Measurements from ENCODE around the gene CDCA4. TPM values are rescaled to one million over a fixed set of nuclear protein-coding genes. Genes with fewer than 3 reads are reported as not detected.
A peak's percentile ranks its signal among the peaks of the same experiment; 100 is the strongest.

The CDCA4 gene
- total and polyA plus RNA-seq, 10 of the 15 experiments (the other 5 are each of a cell fraction or from before 2014, with no cell fraction given) = 10.4 to 64.0 (median 52.1) TPM

DNA sequence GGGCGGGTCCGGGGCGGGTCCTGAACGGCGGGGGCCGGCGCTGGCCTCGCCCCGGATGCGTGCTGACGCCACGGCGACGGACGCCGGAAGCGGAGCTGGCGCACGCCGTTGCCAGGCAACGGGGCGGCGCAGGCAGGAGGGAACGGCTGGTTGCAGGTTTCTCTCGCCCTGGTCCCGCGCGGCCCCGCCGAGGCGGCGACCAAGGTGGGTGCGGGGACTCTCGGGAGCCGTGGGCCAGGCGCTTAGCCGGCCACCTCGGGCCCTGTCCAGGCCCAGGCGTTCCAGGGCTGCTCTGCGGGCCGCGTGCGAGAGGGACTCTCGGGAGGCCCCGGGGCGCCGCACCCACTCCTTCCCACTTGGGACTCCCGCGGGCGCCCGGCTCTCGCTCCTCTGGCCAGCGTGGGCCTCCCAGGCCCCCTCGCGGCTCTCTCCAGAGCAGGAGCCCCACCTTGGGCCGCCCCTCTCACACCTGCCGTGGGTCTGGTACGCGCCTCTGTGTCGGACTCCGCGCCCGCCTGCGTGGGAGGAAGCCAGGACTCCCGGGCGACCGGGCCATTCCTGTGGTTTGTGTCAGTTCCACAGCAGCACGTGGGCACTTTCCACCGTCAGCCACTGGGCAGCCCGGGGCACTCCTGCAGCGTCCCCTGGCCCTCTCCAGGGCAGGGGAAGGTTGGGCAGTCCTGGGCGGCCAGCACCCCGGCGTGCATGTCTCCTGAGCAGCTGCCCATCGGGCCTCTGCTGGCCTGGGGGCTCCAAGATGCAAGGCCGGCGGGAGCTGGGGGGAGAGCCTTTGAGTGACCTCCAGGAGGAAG lies 35.0 kb downstream of the CDCA4 start, which contains the start of gene CLBA1 (continued):
- TF ChIP-seq, protein P1, sequence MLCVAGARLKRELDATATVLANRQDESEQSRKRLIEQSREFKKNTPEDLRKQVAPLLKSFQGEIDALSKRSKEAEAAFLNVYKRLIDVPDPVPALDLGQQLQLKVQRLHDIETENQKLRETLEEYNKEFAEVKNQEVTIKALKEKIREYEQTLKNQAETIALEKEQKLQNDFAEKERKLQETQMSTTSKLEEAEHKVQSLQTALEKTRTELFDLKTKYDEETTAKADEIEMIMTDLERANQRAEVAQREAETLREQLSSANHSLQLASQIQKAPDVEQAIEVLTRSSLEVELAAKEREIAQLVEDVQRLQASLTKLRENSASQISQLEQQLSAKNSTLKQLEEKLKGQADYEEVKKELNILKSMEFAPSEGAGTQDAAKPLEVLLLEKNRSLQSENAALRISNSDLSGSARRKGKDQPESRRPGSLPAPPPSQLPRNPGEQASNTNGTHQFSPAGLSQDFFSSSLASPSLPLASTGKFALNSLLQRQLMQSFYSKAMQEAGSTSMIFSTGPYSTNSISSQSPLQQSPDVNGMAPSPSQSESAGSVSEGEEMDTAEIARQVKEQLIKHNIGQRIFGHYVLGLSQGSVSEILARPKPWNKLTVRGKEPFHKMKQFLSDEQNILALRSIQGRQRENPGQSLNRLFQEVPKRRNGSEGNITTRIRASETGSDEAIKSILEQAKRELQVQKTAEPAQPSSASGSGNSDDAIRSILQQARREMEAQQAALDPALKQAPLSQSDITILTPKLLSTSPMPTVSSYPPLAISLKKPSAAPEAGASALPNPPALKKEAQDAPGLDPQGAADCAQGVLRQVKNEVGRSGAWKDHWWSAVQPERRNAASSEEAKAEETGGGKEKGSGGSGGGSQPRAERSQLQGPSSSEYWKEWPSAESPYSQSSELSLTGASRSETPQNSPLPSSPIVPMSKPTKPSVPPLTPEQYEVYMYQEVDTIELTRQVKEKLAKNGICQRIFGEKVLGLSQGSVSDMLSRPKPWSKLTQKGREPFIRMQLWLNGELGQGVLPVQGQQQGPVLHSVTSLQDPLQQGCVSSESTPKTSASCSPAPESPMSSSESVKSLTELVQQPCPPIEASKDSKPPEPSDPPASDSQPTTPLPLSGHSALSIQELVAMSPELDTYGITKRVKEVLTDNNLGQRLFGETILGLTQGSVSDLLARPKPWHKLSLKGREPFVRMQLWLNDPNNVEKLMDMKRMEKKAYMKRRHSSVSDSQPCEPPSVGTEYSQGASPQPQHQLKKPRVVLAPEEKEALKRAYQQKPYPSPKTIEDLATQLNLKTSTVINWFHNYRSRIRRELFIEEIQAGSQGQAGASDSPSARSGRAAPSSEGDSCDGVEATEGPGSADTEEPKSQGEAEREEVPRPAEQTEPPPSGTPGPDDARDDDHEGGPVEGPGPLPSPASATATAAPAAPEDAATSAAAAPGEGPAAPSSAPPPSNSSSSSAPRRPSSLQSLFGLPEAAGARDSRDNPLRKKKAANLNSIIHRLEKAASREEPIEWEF (IDR thresholded peaks at IDR 0.05; ENCODE audit: insufficient replicate concordance, low read depth, low read length) = no peak
- no peak for TF ChIP-seq ZSCAN29 (IDR thresholded peaks at IDR 0.05)
- TF ChIP-seq LARP7 (IDR thresholded peaks at IDR 0.05) = peak; percentile 68
- TF ChIP-seq STAT1 (conservative IDR thresholded peaks at IDR 0.05) = no peak
- peak; percentile 33 for TF ChIP-seq MEF2B (IDR thresholded peaks at IDR 0.05; ENCODE audit: partially characterized antibody, poor library complexity, severe bottlenecking)
- TF ChIP-seq ZNF24 (IDR thresholded peaks at IDR 0.05) = no peak
- peak; percentile 88 for TF ChIP-seq CREB1 (IDR thresholded peaks at IDR 0.05; ENCODE audit: low read depth)

Data from GM12878 (cell line).